ENCODE measurements around the gene ECE2.

ECE2 gene

GRCh38 chr3:184333700-184334099 lies 57.9 kb downstream of the ECE2 start:
- no peak for DNase-seq
- Histone ChIP-seq H3K9me3 (replicated peaks; ENCODE audit: insufficient read depth, low read length) (no peaks in the 10 kb centered on the region), H4K20me1 (ENCODE audit: insufficient read depth, low read length) (peaks cover 35% of the 10 kb centered on the region), H3K27me3 (replicated peaks; ENCODE audit: insufficient read depth, low read length) (no peaks in the 10 kb centered on the region), H2AFZ (ENCODE audit: low read length) (no peak overlapping the region), H3K4me3 (ENCODE audit: low read length) (no peak overlapping the region), H3K9ac (ENCODE audit: low read length) (no peak overlapping the region), H3F3A (ENCODE audit: insufficient read depth, low read length) (peaks cover 51% of the 10 kb centered on the region), H3K9me2 (replicated peaks; ENCODE audit: insufficient read depth, low read length) (no peaks in the 10 kb centered on the region), H3K4me1 (ENCODE audit: low read length) (0 out of 2 replicates have a peak, but pooled peaks cover 4% of the 10 kb centered on the region), H3K79me2 (ENCODE audit: low read length) (peaks cover 38% of the 10 kb centered on the region), H3K36me3 (replicated peaks; ENCODE audit: insufficient read depth, low read length) (peaks cover 23% of the 10 kb centered on the region), H3K4me2 (ENCODE audit: low read depth, low read length) (no peak overlapping the region), H3K27ac (ENCODE audit: low read length) (no peak overlapping the region)
- TF ChIP-seq EZH2phosphoT487 (IDR thresholded peaks at IDR 0.05; ENCODE audit: low read length) = no peak
- no peak for TF ChIP-seq EZH2 (optimal IDR thresholded peaks at IDR 0.05; ENCODE audit: low read depth, low read length)
- no peak for TF ChIP-seq CTCF (IDR thresholded peaks at IDR 0.05; ENCODE audit: low read length)

GRCh38 chr3:184334470-184335158 lies 58.8 kb downstream of the ECE2 start:
- Histone ChIP-seq H3F3A (ENCODE audit: insufficient read depth, low read length) (peaks cover 47% of the 10 kb centered on the region), H3K79me2 (ENCODE audit: low read length) (peaks cover 31% of the 10 kb centered on the region), H3K36me3 (replicated peaks; ENCODE audit: insufficient read depth, low read length) (peaks cover 19% of the 10 kb centered on the region), H3K9ac (ENCODE audit: low read length) (no peak overlapping the region), H3K4me2 (ENCODE audit: low read depth, low read length) (no peak overlapping the region), H2AFZ (ENCODE audit: low read length) (no peak overlapping the region), H4K20me1 (ENCODE audit: insufficient read depth, low read length) (peaks cover 35% of the 10 kb centered on the region), H3K4me3 (ENCODE audit: low read length) (no peak overlapping the region), H3K9me3 (replicated peaks; ENCODE audit: insufficient read depth, low read length) (no peaks in the 10 kb centered on the region), H3K9me2 (replicated peaks; ENCODE audit: insufficient read depth, low read length) (no peaks in the 10 kb centered on the region), H3K27me3 (replicated peaks; ENCODE audit: insufficient read depth, low read length) (no peaks in the 10 kb centered on the region), H3K4me1 (ENCODE audit: low read length) (0 out of 2 replicates have a peak, but pooled peaks cover 4% of the 10 kb centered on the region), H3K27ac (ENCODE audit: low read length) (peak overlapping the region; percentile 57; the same call in 1 of the 2 replicates)
- DNase-seq = no peak
- no peak for TF ChIP-seq EZH2 (optimal IDR thresholded peaks at IDR 0.05; ENCODE audit: low read depth, low read length)

GRCh38 chr3:184335291-184335660 lies 59.5 kb downstream of the ECE2 start:
- H3K79me2 ChIP-seq (ENCODE audit: low read length) = peaks cover 28% of the 10 kb centered on the region
- H2AFZ ChIP-seq (ENCODE audit: low read length) = no peak overlapping the region
- peak overlapping the region; percentile 59; the same call in 1 of the 2 replicates for H3K9ac ChIP-seq (ENCODE audit: low read length)
- 0 out of 2 replicates have a peak, but pooled peaks cover 4% of the 10 kb centered on the region for H3K4me1 ChIP-seq (ENCODE audit: low read length)
- DNase-seq = no peak
- H3K27me3 ChIP-seq (replicated peaks; ENCODE audit: insufficient read depth, low read length) = no peaks in the 10 kb centered on the region
- H3K9me3 ChIP-seq (replicated peaks; ENCODE audit: insufficient read depth, low read length) = no peaks in the 10 kb centered on the region
- H3K36me3 ChIP-seq (replicated peaks; ENCODE audit: insufficient read depth, low read length) = peaks cover 19% of the 10 kb centered on the region
- H3K4me3 ChIP-seq (ENCODE audit: low read length) = peak overlapping the region; percentile 73; the same call in 1 of the 2 replicates
- H3K27ac ChIP-seq (ENCODE audit: low read length) = peak overlapping the region; percentile 57
- no peak for TF ChIP-seq EZH2phosphoT487 (IDR thresholded peaks at IDR 0.05; ENCODE audit: low read length)
- TF ChIP-seq CTCF (IDR thresholded peaks at IDR 0.05; ENCODE audit: low read length) = no peak
- no peak for TF ChIP-seq EZH2 (optimal IDR thresholded peaks at IDR 0.05; ENCODE audit: low read depth, low read length)
- peaks cover 35% of the 10 kb centered on the region for H4K20me1 ChIP-seq (ENCODE audit: insufficient read depth, low read length)
- H3F3A ChIP-seq (ENCODE audit: insufficient read depth, low read length) = peaks cover 47% of the 10 kb centered on the region
- H3K9me2 ChIP-seq (replicated peaks; ENCODE audit: insufficient read depth, low read length) = no peaks in the 10 kb centered on the region
- peak overlapping the region; percentile 69 for H3K4me2 ChIP-seq (ENCODE audit: low read depth, low read length)

All from MM.1S (cell line).